ENCODE data around the gene ETNPPL.

DNA sequence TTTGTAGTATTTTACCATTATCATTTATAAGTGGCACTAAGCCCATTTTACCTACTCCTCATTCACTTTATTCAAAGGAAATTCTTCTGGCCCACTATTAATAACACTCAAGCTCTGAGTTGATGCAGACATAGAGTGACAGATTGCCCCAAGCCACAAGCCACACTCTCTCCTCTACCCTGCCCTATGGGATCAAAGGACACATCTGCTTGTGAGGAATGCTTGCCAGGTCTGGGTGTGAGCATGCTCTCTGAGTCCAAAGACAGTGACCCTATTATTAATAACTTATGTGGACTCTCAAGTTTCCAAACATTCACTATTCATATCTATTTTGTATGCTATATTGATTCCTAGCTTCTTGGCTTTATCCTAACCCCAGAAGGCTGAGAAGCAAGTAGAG lies 18.5 kb downstream of the ETNPPL start:
- TF ChIP-seq, protein P1, sequence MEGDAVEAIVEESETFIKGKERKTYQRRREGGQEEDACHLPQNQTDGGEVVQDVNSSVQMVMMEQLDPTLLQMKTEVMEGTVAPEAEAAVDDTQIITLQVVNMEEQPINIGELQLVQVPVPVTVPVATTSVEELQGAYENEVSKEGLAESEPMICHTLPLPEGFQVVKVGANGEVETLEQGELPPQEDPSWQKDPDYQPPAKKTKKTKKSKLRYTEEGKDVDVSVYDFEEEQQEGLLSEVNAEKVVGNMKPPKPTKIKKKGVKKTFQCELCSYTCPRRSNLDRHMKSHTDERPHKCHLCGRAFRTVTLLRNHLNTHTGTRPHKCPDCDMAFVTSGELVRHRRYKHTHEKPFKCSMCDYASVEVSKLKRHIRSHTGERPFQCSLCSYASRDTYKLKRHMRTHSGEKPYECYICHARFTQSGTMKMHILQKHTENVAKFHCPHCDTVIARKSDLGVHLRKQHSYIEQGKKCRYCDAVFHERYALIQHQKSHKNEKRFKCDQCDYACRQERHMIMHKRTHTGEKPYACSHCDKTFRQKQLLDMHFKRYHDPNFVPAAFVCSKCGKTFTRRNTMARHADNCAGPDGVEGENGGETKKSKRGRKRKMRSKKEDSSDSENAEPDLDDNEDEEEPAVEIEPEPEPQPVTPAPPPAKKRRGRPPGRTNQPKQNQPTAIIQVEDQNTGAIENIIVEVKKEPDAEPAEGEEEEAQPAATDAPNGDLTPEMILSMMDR (IDR thresholded peaks at IDR 0.05): no peak
- no peak for TF ChIP-seq POLR2A (IDR thresholded peaks at IDR 0.05)
